Activated CD8-positive, alpha-beta memory T cell treated with anti-CD3 and anti-CD28 coated beads, Interleukin-2, amount 50 U/mL, for 1 hour (primary cell): ENCODE measurements around the gene RNF215.

ENCODE experiments used
- DNase-seq: peaks from one replicate; pipeline ENCODE4 v3.0.0-alpha.2; 2020; ENCODE audit errors: extremely low read depth

Gene RNF215

GRCh38 chr22:30386960-30387827, at the start of gene RNF215:
Gene RNF215 (minus strand): TSS chr22:30387411. CDS start chr22:30387313, 98 bp downstream.
- peak; percentile 39 for DNase-seq

DNA sequence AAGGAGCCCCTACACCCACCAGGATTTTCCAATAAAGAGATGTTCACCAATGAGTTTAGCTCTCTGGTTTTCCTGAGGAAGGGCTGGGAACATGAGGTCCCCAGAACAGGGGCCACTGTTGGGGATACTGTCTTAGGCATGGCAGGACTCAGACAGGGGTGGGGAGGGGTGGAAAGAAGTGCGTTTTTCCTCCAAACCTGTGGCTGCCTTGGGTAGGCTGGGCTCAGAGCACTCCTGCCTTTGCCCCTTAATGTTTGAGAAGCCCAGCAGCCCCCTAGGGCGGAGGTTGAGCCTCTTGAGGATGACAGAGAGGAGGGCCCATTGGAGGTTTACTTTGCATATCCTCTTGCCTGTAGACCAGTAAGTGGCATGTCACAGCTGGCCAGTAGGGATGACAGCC, 49.0 kb upstream of the RNF215 start:
- DNase-seq: no peak

GRCh38 chr22:30435674-30436126, 48.5 kb upstream of the RNF215 start:
- peak; percentile 89 for DNase-seq

- DNase-seq: no peak
These were observed 47.6 kb upstream of the RNF215 start for GRCh38 chr22:30434843-30435242.

GRCh38 chr22:30433773-30434172, 46.6 kb upstream of the RNF215 start:
- DNase-seq: no peak

- no peak for DNase-seq
These were observed 46.0 kb upstream of the RNF215 start for GRCh38 chr22:30433227-30433626.

DNA sequence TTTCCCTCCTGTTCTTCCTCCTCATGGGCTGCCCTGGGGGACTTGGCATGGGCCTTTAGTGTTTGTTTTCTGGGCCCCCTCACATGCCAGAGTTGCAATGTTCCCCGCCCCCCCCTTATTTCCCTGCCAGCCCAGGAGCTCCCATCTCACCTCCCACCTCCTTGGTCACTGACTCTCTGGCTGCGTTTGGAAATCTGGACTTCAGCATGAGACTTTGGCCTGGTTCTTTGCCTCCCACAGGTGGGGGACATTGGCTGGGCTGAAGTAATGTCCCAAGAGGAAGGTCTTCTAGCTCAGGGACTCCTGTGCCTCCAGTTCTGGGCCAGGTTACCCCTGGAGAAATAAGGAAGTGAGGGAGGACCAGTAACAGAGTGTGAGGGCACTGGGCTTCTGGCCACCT, 45.3 kb upstream of the RNF215 start:
- no peak for DNase-seq

DNA sequence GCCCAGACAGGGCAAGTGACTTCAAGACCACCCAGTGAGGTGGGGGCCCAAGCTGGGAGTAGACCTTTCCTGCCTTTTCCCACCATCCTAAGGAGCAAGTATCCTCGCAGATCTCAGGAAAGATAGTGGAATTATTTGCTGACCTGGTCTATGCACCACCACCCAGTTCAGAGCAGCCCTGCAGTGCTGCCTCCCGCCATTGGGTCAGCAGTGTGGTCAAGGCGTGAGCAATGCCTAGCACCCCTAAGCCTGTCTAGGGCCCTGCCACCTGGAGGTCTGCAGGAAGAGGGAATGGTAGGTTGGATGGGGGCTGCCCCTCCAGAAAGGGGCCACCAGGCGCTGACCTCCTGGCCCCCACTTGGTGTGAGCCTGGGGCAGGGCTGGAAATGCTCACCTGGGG, 44.9 kb upstream of the RNF215 start:
- no peak for DNase-seq

DNA sequence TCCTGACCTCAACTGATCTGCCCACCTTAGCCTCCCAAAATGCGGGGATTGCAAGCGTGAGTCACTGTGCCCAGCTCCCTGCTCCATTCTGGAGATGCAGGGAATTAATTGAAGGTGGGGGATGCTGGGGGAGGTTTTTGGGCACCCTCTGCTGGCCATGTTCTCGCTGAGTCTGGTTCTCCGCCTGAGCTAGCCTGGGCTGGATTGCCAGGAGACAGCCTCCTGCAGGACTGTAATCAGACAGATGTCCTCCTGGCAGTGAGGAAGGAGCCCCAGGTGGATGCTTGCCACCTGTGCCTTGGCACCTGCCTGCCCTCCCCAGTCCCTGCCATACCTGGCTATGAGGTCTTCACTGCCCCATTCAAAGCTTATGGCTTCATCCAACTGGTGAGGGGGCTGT, 43.7 kb upstream of the RNF215 start:
- DNase-seq: no peak

DNA sequence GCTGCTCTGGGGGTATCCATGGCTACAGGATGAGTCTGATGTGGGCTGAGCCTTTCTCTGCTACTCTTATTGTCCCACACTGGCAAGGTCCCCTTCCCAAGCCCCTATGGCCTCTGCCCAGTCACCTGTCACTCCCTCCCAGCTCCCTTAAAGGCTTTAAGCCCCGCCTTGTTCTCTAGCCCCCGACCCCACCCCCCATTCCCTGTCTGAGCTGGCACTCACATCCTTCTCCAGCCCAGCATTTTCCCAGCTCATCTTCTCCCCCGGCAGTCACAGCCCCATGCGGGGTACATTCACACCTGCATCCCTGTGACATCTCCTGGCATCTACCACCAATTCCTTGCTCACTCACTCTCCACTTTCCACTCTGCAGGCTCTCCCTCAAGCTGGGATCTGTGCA, 42.7 kb upstream of the RNF215 start:
- DNase-seq: no peak

DNA sequence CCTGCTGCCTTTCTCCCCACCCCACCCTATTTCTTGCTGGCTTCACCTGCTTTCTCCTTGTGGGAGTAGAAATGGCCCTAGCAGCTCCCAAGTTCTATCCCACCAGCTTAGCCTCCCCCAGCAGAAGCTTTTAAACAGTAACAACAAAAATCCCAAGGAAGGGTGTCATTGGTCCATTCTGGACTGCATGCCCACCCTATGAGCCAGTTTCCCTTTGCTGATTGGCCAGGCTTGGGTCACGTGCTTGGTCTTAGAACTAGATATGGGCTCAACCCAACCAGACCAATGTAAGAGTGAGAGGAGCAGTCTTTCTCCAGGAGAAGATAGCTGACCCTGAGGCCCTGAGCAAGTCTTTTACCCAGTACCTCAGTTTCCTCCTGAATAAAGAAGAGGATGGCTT, 40.7 kb upstream of the RNF215 start:
- no peak for DNase-seq

GRCh38 chr22:30426388-30427353, 39.5 kb upstream of the RNF215 start:
- peak; percentile 89 for DNase-seq

DNA sequence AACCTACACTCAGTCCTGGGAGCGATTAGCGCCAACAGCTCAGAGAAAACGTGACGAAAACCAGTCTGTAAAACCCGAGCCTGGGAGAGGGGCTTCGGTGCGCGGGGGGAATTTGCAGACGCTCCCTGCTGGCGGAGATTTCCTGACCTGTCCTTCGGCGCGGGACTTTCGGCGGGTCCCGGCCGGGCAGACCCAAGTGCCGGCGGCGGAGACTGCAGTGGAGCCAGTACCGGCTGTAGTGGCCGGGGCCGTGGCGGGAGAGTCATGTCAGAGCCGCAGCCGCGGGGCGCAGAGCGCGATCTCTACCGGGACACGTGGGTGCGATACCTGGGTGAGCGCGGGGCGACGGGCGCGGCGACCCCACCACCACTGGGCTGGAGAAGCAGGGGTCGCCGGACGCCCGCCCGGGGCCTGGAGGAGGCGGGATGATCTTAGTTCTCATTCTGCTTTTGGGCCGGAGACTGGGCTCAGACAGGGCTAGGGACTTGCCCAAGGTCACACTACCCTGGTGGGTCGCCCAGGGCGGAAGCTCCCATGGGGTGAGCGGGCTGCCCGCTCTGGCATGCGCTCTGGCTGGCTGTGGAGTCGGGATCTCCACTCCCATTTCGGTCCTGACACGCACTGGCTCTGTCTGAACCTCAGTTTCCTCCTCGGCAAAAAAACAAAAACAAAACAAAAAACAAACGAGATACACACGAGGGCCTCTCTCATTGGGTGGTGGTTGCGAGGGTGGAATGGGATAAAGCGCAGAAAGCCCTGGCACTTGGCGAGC, 38.6 kb upstream of the RNF215 start, which contains the start of gene MTFP1:
TSS of gene MTFP1 (plus strand) at position 153 of the 772 bp plus-strand sequence. CDS start at position 265, 112 bp downstream.
- no peak for DNase-seq

- no peak for DNase-seq
These were observed 38.1 kb upstream of the RNF215 start for GRCh38 chr22:30425327-30425615.

GRCh38 chr22:30424534-30425326, 37.5 kb upstream of the RNF215 start:
- DNase-seq: no peak

GRCh38 chr22:30423959-30424533, 36.8 kb upstream of the RNF215 start:
- peak; percentile 99 for DNase-seq

- no peak for DNase-seq
These were observed 36.2 kb upstream of the RNF215 start for GRCh38 chr22:30423301-30423958.

DNA sequence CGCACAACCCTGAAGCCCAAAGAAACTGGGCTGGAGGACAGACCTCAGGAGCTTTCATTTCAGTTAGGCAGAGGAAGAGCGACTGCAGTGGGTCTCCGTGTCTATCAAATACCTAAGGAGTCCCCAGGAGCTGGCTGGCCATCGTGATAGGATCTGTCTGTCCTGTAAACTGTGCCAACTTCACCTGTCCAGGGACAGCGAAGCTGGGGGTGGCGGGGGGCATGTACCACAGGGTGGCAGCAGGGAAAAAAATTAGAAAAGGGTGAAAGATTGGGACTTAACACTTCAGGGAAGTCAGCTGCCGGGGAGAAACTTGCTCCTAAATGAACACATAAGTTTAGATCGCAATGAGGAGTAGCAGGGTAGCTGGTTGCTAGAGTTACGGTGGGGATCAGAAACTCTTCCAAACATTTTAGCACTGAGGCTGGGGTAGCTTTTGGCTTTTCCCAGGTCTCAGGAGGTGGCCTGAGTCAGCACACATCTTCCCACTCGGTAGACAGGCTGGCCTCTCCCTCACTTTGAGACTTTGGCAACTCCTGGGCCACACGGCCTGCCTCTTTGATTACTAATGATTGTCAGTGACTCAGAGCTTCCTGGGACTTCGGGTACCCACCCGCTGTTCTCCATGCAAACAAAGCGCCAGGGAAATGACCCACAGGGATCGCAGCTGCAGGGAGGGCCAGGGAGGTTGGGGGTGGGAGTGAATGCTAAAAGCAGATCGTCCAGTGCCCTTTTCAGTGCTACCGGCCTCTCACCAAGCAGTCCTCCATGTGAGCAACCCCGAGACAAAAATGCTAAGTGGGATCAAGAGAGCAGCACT, 35.5 kb upstream of the RNF215 start:
- DNase-seq: no peak
